Panc1 (cell line): ENCODE measurements around the gene PLA2G2D.

Experiments
- CTCF ChIP-seq: fragments of 450-650 bp; IDR thresholded peaks from 2 replicates; pipeline ENCODE4 v1.5.1; 2017; ENCODE audit warnings: mild to moderate bottlenecking
- POLR2AphosphoS5 ChIP-seq: IDR thresholded peaks from 2 replicates; pipeline ENCODE4 v1.6.1; 2012; ENCODE audit warnings: mild to moderate bottlenecking, low read depth, low read length, moderate library complexity
- TCF7L2 ChIP-seq: IDR thresholded peaks from 2 replicates; pipeline ENCODE4 v1.6.1; 2011; ENCODE audit warnings: mild to moderate bottlenecking, low read depth, low read length, inconsistent platforms

- TF ChIP-seq CTCF = no peak
- no peak for TF ChIP-seq POLR2AphosphoS5
- TF ChIP-seq TCF7L2 = no peak
Measured at GRCh38 chr1:20142001-20142710, 22.8 kb upstream of the PLA2G2D start.
